Liver (tissue), 9 donors: Measurements from ENCODE around the gene SLC12A8. TPM values are rescaled to one million over a fixed set of nuclear protein-coding genes. Genes with fewer than 3 reads are reported as not detected.

Experiments
- DNase-seq: peaks from one replicate; pipeline ENCODE4 v3.0.0-alpha.2; 2017; ENCODE audit warnings: low spot score
- H3K27ac ChIP-seq, 2 donors: one replicate each; pipeline ENCODE4 v1.7.0; 2013; ENCODE audit warnings: inconsistent platforms in 2 of 2, low read length in 2 of 2, control low read depth in 1 of 2, low read depth in 1 of 2, mild to moderate bottlenecking in 1 of 2
- H3K27me3 ChIP-seq, 4 donors: one replicate each; pipeline versions ENCODE4 v1.6.1 to v1.7.0; 2013; ENCODE audit warnings: low read length in 3 of 4, inconsistent platforms in 1 of 4, mild to moderate bottlenecking in 1 of 4, moderate library complexity in 1 of 4; ENCODE audit not compliant: control insufficient read depth in 4 of 4, insufficient read depth in 4 of 4
- H3K36me3 ChIP-seq, 4 donors: one replicate each; pipeline versions ENCODE4 v1.6.1 to v1.7.0; 2013; ENCODE audit warnings: low read length in 3 of 4, mild to moderate bottlenecking in 3 of 4, low read depth in 1 of 4, moderate library complexity in 1 of 4; ENCODE audit not compliant: control insufficient read depth in 4 of 4, insufficient read depth in 3 of 4
- H3K4me1 ChIP-seq, 4 donors: one replicate each; pipeline versions ENCODE4 v1.6.1 to v1.7.0; 2013; ENCODE audit warnings: low read length in 3 of 4, mild to moderate bottlenecking in 3 of 4, moderate library complexity in 1 of 4; ENCODE audit not compliant: control insufficient read depth in 4 of 4, insufficient read depth in 4 of 4
- H3K4me3 ChIP-seq, 3 donors: one replicate each; pipeline versions ENCODE4 v1.6.1 to v1.7.0; 2013; ENCODE audit warnings: low read length in 3 of 3, control low read depth in 1 of 3, low read depth in 1 of 3, mild to moderate bottlenecking in 1 of 3
- H3K9ac ChIP-seq, 2 donors: one replicate each; pipeline ENCODE4 v1.7.0; 2013; ENCODE audit warnings: low read length in 2 of 2, mild to moderate bottlenecking in 2 of 2, moderate library complexity in 2 of 2, control low read depth in 1 of 2, low read depth in 1 of 2
- H3K9me3 ChIP-seq, 4 donors: one replicate each; pipeline versions ENCODE4 v1.6.1 to v1.7.0; 2013; ENCODE audit warnings: low read length in 3 of 4; ENCODE audit not compliant: control insufficient read depth in 4 of 4
- FOXA1 ChIP-seq: IDR thresholded peaks from 2 replicates; pipeline ENCODE4 v1.6.1; 2016; ENCODE audit warnings: antibody characterized with exemption
- GABPA ChIP-seq, 2 donors: IDR thresholded peaks in 1 of 2; conservative IDR thresholded peaks in 1 of 2; 2 replicates each; pipeline ENCODE4 v1.6.1; 2016; ENCODE audit warnings: antibody characterized with exemption in 2 of 2, mild to moderate bottlenecking in 1 of 2, moderate library complexity in 1 of 2
- HNF4A ChIP-seq, 2 donors: conservative IDR thresholded peaks; 2 replicates each; pipeline ENCODE4 v1.6.1; 2016; ENCODE audit warnings: antibody characterized with exemption in 2 of 2, mild to moderate bottlenecking in 2 of 2
- HNF4G ChIP-seq: IDR thresholded peaks from 2 replicates; pipeline ENCODE4 v1.6.1; 2016; ENCODE audit warnings: antibody characterized with exemption
- JUND ChIP-seq, 2 donors: IDR thresholded peaks; 2 replicates each; pipeline ENCODE4 v1.6.1; 2016; ENCODE audit warnings: antibody characterized with exemption in 2 of 2
- RAD21 ChIP-seq, 2 donors: IDR thresholded peaks; 2 replicates each; pipeline ENCODE4 v1.6.1; 2016; ENCODE audit warnings: antibody characterized with exemption in 2 of 2, mild to moderate bottlenecking in 2 of 2
- RXRA ChIP-seq, 2 donors: IDR thresholded peaks; 2 replicates each; pipeline ENCODE4 v1.6.1; 2017 to 2018; ENCODE audit warnings: antibody characterized with exemption in 2 of 2, mild to moderate bottlenecking in 1 of 2
- SP1 ChIP-seq: IDR thresholded peaks from 2 replicates; pipeline ENCODE4 v1.6.1; 2018; ENCODE audit warnings: antibody characterized with exemption, mild to moderate bottlenecking
- TAF1 ChIP-seq: conservative IDR thresholded peaks from 2 replicates; pipeline ENCODE4 v1.6.1; 2016; ENCODE audit warnings: antibody characterized with exemption, mild to moderate bottlenecking
- YY1 ChIP-seq: IDR thresholded peaks from 2 replicates; pipeline ENCODE4 v1.6.1; 2016; ENCODE audit warnings: antibody characterized with exemption, mild to moderate bottlenecking
- WGBS: extraction: QIAGEN DNeasy Blood & Tissue Kit; methylation state at CpG from one replicate; pipeline ENCODE4 v1.1.7; 2013; 5-methylcytosine and 5-hydroxymethylcytosine counted together
- polyA plus RNA-seq, 2 donors: library from polyadenylated mRNA; stranded (reverse) in 1 of 2; unstranded in 1 of 2; fragments of 200-250 nt in 1 of 2; fragments of >200 nt in 1 of 2; fragmentation: Nextera tagmentation in 1 of 2; extraction: Ambion mirVana in 1 of 2; gene quantifications; one replicate each; pipeline versions ENCODE4 v1.2.1 to v1.2.3, GENCODE V29; 2013 to 2015
- total RNA-seq, 2 donors: library from RNA; depleted of rRNA; stranded (reverse); fragments of >200 nt; gene quantifications; one replicate each; pipeline ENCODE4 v1.2.3, GENCODE V29; 2014
- TF ChIP-seq, protein P1 (sequence below): IDR thresholded peaks from 2 replicates; pipeline ENCODE4 v1.6.1; 2016; ENCODE audit warnings: antibody characterized with exemption
- TF ChIP-seq, protein P2 (sequence below): IDR thresholded peaks from 2 replicates; pipeline ENCODE4 v1.6.1; 2016; ENCODE audit warnings: antibody characterized with exemption
- TF ChIP-seq, protein P3 (sequence below): IDR thresholded peaks from 2 replicates; pipeline ENCODE4 v1.6.1; 2016; ENCODE audit warnings: antibody characterized with exemption, mild to moderate bottlenecking
- TF ChIP-seq, protein P4 (sequence below): fragments of 150-350 bp; IDR thresholded peaks from 2 replicates; pipeline ENCODE4 v1.5.1; 2017; ENCODE audit warnings: improper control_type of control experiment, low read depth, low read length; ENCODE audit not compliant: missing input control
- donor health status: healthy.
- donor health status: healthy.
- donor health status: healthy.
- donor health status: healthy.
- donor health status: healthy.

Gene SLC12A8
- total and polyA plus RNA-seq, 4 donors = 2.7 to 20.3 (median 5.5) TPM

DNA sequence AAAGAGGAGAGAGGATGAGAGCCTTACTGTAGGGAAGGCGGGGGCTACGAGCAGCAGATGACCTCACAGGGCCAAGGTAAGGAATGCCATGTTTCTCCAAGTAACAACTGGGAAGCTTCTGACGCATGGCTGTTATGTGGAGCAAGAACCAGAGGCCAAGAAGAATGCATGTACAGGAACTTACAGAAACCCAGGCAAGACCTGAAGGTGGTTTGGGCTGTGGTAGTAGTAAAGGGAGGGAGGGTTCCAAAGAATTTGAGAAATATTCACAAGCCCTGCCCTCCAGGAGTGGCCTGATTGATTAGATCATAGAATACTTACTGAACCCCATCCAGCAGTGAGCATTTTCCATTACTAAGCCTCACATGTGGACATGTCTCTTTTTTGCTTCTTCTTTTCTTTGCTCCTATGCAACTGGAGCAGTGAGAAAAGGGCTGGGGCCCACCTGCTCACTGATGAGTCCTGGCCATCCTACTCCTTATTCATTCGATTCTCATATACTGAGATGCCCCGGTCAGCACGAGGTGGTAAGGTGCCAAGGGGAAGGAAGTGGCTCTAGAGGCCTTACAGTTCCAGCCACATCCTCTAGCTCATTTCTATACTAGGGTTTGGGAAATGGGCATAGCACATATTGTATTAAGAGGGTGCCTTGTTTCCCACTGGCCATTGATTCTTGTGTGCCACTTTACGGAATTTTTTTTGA is 8.3 kb upstream of the SLC12A8 start:
- no peaks in the 10 kb centered on the region for H3K9me3 ChIP-seq
- no peak overlapping the region for H3K9ac ChIP-seq
- no peaks in the 10 kb centered on the region for H3K36me3 ChIP-seq
- no peak overlapping the region for H3K4me3 ChIP-seq
- TF ChIP-seq TAF1 = no peak
- TF ChIP-seq, protein P1, sequence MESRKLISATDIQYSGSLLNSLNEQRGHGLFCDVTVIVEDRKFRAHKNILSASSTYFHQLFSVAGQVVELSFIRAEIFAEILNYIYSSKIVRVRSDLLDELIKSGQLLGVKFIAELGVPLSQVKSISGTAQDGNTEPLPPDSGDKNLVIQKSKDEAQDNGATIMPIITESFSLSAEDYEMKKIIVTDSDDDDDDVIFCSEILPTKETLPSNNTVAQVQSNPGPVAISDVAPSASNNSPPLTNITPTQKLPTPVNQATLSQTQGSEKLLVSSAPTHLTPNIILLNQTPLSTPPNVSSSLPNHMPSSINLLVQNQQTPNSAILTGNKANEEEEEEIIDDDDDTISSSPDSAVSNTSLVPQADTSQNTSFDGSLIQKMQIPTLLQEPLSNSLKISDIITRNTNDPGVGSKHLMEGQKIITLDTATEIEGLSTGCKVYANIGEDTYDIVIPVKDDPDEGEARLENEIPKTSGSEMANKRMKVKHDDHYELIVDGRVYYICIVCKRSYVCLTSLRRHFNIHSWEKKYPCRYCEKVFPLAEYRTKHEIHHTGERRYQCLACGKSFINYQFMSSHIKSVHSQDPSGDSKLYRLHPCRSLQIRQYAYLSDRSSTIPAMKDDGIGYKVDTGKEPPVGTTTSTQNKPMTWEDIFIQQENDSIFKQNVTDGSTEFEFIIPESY = no peak
- TF ChIP-seq HNF4G = no peak
- TF ChIP-seq YY1 = no peak
- TF ChIP-seq RXRA (IDR thresholded peaks at IDR 0.05) = no peak
- no peak for TF ChIP-seq GABPA (IDR thresholded peaks at IDR 0.05 in 1 of 2, conservative IDR thresholded peaks at IDR 0.05 in 1 of 2)
- no peak for TF ChIP-seq HNF4A (conservative IDR thresholded peaks at IDR 0.05)
- no peak for TF ChIP-seq SP1
- TF ChIP-seq, protein P2, sequence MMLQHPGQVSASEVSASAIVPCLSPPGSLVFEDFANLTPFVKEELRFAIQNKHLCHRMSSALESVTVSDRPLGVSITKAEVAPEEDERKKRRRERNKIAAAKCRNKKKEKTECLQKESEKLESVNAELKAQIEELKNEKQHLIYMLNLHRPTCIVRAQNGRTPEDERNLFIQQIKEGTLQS = no peak
- no peak for TF ChIP-seq FOXA1
- TF ChIP-seq RAD21 (IDR thresholded peaks at IDR 0.05) = no peak
- TF ChIP-seq, protein P3, sequence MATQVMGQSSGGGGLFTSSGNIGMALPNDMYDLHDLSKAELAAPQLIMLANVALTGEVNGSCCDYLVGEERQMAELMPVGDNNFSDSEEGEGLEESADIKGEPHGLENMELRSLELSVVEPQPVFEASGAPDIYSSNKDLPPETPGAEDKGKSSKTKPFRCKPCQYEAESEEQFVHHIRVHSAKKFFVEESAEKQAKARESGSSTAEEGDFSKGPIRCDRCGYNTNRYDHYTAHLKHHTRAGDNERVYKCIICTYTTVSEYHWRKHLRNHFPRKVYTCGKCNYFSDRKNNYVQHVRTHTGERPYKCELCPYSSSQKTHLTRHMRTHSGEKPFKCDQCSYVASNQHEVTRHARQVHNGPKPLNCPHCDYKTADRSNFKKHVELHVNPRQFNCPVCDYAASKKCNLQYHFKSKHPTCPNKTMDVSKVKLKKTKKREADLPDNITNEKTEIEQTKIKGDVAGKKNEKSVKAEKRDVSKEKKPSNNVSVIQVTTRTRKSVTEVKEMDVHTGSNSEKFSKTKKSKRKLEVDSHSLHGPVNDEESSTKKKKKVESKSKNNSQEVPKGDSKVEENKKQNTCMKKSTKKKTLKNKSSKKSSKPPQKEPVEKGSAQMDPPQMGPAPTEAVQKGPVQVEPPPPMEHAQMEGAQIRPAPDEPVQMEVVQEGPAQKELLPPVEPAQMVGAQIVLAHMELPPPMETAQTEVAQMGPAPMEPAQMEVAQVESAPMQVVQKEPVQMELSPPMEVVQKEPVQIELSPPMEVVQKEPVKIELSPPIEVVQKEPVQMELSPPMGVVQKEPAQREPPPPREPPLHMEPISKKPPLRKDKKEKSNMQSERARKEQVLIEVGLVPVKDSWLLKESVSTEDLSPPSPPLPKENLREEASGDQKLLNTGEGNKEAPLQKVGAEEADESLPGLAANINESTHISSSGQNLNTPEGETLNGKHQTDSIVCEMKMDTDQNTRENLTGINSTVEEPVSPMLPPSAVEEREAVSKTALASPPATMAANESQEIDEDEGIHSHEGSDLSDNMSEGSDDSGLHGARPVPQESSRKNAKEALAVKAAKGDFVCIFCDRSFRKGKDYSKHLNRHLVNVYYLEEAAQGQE = no peak
- H3K27ac ChIP-seq = no peak overlapping the region
- H3K4me1 ChIP-seq = no peaks in the 10 kb centered on the region
- DNase-seq = no peak
- no peaks in the 10 kb centered on the region for H3K27me3 ChIP-seq
- 82% methylated on average over 7 of the region's 7 CpGs for WGBS

DNA sequence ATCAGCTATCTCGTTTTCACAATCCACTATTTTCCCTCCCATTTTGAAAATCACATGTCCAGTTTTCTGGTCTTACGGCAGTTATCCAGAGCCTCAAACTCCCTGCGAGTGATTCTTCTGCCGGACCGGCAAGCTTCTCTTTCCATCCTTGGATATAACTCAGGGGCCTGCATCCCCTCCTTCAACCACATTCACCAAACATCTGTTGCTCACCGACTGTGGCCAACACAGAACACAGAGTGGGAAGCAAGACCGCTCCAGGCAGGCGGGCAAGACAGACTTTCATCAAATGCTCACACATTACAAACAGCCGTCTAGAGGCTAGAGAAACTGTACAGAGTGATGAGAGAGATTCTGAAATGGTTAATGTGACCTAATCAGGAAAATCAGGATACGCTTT is 7.6 kb upstream of the SLC12A8 start:
- Histone ChIP-seq H3K36me3 (no peaks in the 10 kb centered on the region), H3K9me3 (no peaks in the 10 kb centered on the region), H3K4me3 (no peak overlapping the region), H3K9ac (no peak overlapping the region), H3K27me3 (no peaks in the 10 kb centered on the region), H3K4me1 (no peaks in the 10 kb centered on the region), H3K27ac (no peak overlapping the region)
- no peak for DNase-seq
- WGBS = 88% methylated on average over 10 of the region's 10 CpGs
- TF ChIP-seq, protein P4, sequence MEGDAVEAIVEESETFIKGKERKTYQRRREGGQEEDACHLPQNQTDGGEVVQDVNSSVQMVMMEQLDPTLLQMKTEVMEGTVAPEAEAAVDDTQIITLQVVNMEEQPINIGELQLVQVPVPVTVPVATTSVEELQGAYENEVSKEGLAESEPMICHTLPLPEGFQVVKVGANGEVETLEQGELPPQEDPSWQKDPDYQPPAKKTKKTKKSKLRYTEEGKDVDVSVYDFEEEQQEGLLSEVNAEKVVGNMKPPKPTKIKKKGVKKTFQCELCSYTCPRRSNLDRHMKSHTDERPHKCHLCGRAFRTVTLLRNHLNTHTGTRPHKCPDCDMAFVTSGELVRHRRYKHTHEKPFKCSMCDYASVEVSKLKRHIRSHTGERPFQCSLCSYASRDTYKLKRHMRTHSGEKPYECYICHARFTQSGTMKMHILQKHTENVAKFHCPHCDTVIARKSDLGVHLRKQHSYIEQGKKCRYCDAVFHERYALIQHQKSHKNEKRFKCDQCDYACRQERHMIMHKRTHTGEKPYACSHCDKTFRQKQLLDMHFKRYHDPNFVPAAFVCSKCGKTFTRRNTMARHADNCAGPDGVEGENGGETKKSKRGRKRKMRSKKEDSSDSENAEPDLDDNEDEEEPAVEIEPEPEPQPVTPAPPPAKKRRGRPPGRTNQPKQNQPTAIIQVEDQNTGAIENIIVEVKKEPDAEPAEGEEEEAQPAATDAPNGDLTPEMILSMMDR = no peak
- TF ChIP-seq JUND (IDR thresholded peaks at IDR 0.05) = no peak
- TF ChIP-seq RXRA (IDR thresholded peaks at IDR 0.05) = no peak
- no peak for TF ChIP-seq HNF4G
